HepG2 (cell line): ENCODE data around the gene UBB. TPM values are rescaled to one million over a fixed set of nuclear protein-coding genes. Genes with fewer than 3 reads are reported as not detected.

Experiments
- ATRX ChIP-seq: sonication (generic); formaldehyde crosslinking; IDR thresholded peaks from 2 replicates; pipeline ENCODE4 v1.4.0; 2020; ENCODE audit warnings: missing genetic modification reagents, borderline replicate concordance
- FOXJ3 ChIP-seq: sonication (generic); formaldehyde crosslinking; IDR thresholded peaks from 2 replicates; pipeline ENCODE4 v1.4.0; 2020; ENCODE audit warnings: missing genetic modification reagents, mild to moderate bottlenecking, borderline replicate concordance
- HOXA3 ChIP-seq: sonication (generic); formaldehyde crosslinking; IDR thresholded peaks from 2 replicates; pipeline ENCODE4 v1.5.0; 2020; ENCODE audit warnings: missing genetic modification reagents
- HOXA7 ChIP-seq: sonication (generic); formaldehyde crosslinking; IDR thresholded peaks from 2 replicates; pipeline ENCODE4 v1.8.1; 2022; ENCODE audit warnings: mild to moderate bottlenecking, missing genetic modification reagents, moderate library complexity
- IRF2 ChIP-seq: IDR thresholded peaks from 2 replicates; pipeline ENCODE4 v1.6.1; 2018; ENCODE audit warnings: missing genetic modification reagents, missing compliant biosample characterization
- MAFF ChIP-seq: IDR thresholded peaks from 2 replicates; pipeline ENCODE4 v1.6.1; 2011; ENCODE audit warnings: low read depth, low read length, improper control_type of control experiment
- MIER2 ChIP-seq: IDR thresholded peaks from 2 replicates; pipeline ENCODE4 v1.6.1; 2016; ENCODE audit warnings: missing biosample characterization, missing genetic modification reagents
- MTF2 ChIP-seq: sonication (generic); formaldehyde crosslinking; IDR thresholded peaks from 2 replicates; pipeline ENCODE4 v1.5.0; 2020; ENCODE audit warnings: missing genetic modification reagents, borderline replicate concordance
- NFIB ChIP-seq: sonication (generic); formaldehyde crosslinking; IDR thresholded peaks from 2 replicates; pipeline ENCODE4 v1.9.0; 2021; ENCODE audit warnings: missing genetic modification reagents, mild to moderate bottlenecking, borderline replicate concordance
- SIX4 ChIP-seq: sonication (generic); formaldehyde crosslinking; IDR thresholded peaks from 2 replicates; pipeline ENCODE4 v1.4.0; 2020; ENCODE audit warnings: missing genetic modification reagents
- TEAD3 ChIP-seq: optimal IDR thresholded peaks from 2 replicates; pipeline ENCODE3; 2016; ENCODE audit warnings: borderline replicate concordance
- TP53 ChIP-seq: sonication (generic); formaldehyde crosslinking; conservative IDR thresholded peaks from 2 replicates; pipeline ENCODE4 v1.4.0; 2020; ENCODE audit warnings: missing genetic modification reagents
- TSC22D2 ChIP-seq: sonication (generic); formaldehyde crosslinking; IDR thresholded peaks from 2 replicates; pipeline ENCODE4 v1.5.1; 2020; ENCODE audit warnings: missing genetic modification reagents, mild to moderate bottlenecking, borderline replicate concordance
- ZEB1 ChIP-seq: IDR thresholded peaks from 2 replicates; pipeline ENCODE4 v1.6.1; 2012; ENCODE audit warnings: mild to moderate bottlenecking, low read depth, inconsistent platforms; ENCODE audit not compliant: insufficient replicate concordance
- ZNF343 ChIP-seq: sonication (generic); formaldehyde crosslinking; IDR thresholded peaks from 2 replicates; pipeline ENCODE4 v1.4.0; 2020; ENCODE audit warnings: mild to moderate bottlenecking, missing genetic modification reagents
- ZNF703 ChIP-seq: sonication (generic); formaldehyde crosslinking; IDR thresholded peaks from 2 replicates; pipeline ENCODE4 v1.5.1; 2020; ENCODE audit warnings: missing genetic modification reagents, mild to moderate bottlenecking, moderate library complexity, borderline replicate concordance
- ZNF720 ChIP-seq: sonication (generic); formaldehyde crosslinking; IDR thresholded peaks from 2 replicates; pipeline ENCODE4 v1.4.0; 2020; ENCODE audit warnings: missing genetic modification reagents
- ZNF781 ChIP-seq: sonication (generic); formaldehyde crosslinking; IDR thresholded peaks from 2 replicates; pipeline ENCODE4 v1.5.1; 2020; ENCODE audit warnings: borderline replicate concordance, mild to moderate bottlenecking, missing genetic modification reagents; ENCODE audit errors: not compliant biosample characterization
- ZNF883 ChIP-seq: sonication (generic); formaldehyde crosslinking; IDR thresholded peaks from 2 replicates; pipeline ENCODE4 v1.5.1; 2020; ENCODE audit warnings: mild to moderate bottlenecking, missing genetic modification reagents; ENCODE audit errors: not compliant biosample characterization
- polyA plus RNA-seq, 8 experiments: library from polyadenylated mRNA; depleted of rRNA in 3 of 8; stranded (reverse) in 7 of 8; unstranded in 1 of 8; fragments of >200 nt; fragmentation: Illumina TruSeq in 4 of 8; extraction: Trizol in 4 of 8; gene quantifications; 2 replicates each; pipeline versions ENCODE4 v1.2.1 to v1.2.3, GENCODE V29; 2011 to 2016; ENCODE audit warnings: low read depth in 4 of 8, missing spikeins in 1 of 8, mixed read lengths in 1 of 8; ENCODE audit not compliant: insufficient read depth in 1 of 8
- total RNA-seq, 5 experiments: library from RNA; depleted of rRNA; stranded (reverse); fragments of >200 nt; fragmentation: Illumina TruSeq; extraction: Trizol; gene quantifications; 2 replicates each; pipeline ENCODE4 v1.2.3, GENCODE V29; 2016; ENCODE audit warnings: low read depth in 1 of 5
- TF ChIP-seq, protein P1 (sequence below): sonication (generic); formaldehyde crosslinking; IDR thresholded peaks from 2 replicates; pipeline ENCODE4 v1.4.0; 2020; ENCODE audit warnings: missing genetic modification reagents
- TF ChIP-seq, protein P2 (sequence below): sonication (generic); formaldehyde crosslinking; IDR thresholded peaks from 2 replicates; pipeline ENCODE4 v1.8.0; 2022; ENCODE audit warnings: mild to moderate bottlenecking, missing genetic modification reagents, moderate library complexity
- TF ChIP-seq, protein P3 (sequence below): sonication (generic); formaldehyde crosslinking; conservative IDR thresholded peaks from 2 replicates; pipeline ENCODE4 v1.4.0; 2020; ENCODE audit warnings: missing genetic modification reagents
- TF ChIP-seq, protein P4 (sequence below): sonication (generic); formaldehyde crosslinking; IDR thresholded peaks from 2 replicates; pipeline ENCODE4 v1.4.0; 2020; ENCODE audit warnings: missing genetic modification reagents
- TF ChIP-seq, protein P5 (sequence below): sonication (generic); formaldehyde crosslinking; IDR thresholded peaks from 2 replicates; pipeline ENCODE4 v1.4.0; 2020; ENCODE audit warnings: mild to moderate bottlenecking, missing genetic modification reagents
- TF ChIP-seq, protein P6 (sequence below): IDR thresholded peaks from 2 replicates; pipeline ENCODE4 v1.6.1; 2016; ENCODE audit warnings: mild to moderate bottlenecking, missing biosample characterization, missing genetic modification reagents

The UBB gene
- total and polyA plus RNA-seq, 2 of the 13 experiments (the other 11 are each of a cell fraction or from before 2014, with no cell fraction given): 1,130 to 2,066 TPM

DNA sequence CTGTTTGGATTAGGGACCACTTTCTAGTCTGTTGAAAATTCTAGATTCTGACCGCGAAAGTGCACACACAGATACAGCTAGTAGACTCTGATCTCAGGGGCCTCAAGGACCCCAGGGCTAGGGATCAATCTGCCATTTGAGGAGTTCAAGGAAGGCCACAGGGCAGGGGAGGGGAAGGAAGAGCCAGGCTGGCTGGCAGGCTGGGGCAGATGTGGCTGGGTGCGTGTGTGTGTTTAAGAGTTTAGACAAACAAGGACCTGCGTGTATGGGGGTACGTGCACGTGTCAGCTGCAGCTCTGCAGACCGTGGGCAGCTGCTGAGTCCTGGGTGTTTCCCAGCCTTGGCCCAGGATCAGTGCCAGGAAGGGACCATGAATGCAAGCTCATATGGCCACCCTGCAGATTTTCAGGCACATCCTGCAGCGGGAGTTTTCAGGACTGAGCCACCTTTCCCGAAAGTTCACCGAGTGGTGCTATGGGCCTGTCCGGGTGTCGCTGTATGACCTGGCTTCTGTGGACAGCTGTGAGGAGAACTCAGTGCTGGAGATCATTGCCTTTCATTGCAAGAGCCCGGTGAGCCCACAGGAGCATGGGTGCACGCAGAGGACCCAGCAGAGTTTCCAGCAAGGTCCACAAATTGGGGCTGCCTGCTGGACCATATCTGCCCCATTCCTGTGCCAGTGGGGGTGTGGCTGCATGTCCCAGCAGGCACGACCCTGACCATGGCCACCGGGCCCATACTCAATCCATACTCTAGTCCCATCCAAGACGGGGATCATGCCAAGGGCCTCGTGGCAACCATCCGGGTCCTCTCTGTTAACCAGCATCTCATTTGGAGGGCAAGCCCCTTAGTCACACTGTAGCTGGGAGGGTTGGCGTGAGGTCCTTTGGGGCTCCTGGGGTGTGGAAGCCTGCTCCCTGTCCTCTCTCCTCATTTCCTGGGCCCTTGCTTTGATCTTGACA lies 45.1 kb downstream of the UBB start (continued):
- no peak for TF ChIP-seq ATRX (CRISPR knock-in tag)
- TF ChIP-seq NFIB (CRISPR knock-in tag): no peak
- TF ChIP-seq, protein P1, sequence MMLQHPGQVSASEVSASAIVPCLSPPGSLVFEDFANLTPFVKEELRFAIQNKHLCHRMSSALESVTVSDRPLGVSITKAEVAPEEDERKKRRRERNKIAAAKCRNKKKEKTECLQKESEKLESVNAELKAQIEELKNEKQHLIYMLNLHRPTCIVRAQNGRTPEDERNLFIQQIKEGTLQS (CRISPR knock-in tag): no peak
- TF ChIP-seq TP53: no peak
- no peak for TF ChIP-seq HOXA7 (CRISPR knock-in tag)
- no peak for TF ChIP-seq MTF2 (CRISPR knock-in tag)
- no peak for TF ChIP-seq MAFF
- no peak for TF ChIP-seq ZEB1
- no peak for TF ChIP-seq ZNF720 (CRISPR knock-in tag)
- TF ChIP-seq ZNF781: no peak
- TF ChIP-seq, protein P2, sequence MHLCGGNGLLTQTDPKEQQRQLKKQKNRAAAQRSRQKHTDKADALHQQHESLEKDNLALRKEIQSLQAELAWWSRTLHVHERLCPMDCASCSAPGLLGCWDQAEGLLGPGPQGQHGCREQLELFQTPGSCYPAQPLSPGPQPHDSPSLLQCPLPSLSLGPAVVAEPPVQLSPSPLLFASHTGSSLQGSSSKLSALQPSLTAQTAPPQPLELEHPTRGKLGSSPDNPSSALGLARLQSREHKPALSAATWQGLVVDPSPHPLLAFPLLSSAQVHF (CRISPR knock-in tag): no peak
- peak; percentile 30; the same call in 1 of the 2 replicates for TF ChIP-seq ZNF703 (CRISPR knock-in tag)
- no peak for TF ChIP-seq MIER2 (CRISPR knock-in tag)
- TF ChIP-seq ZNF883: no peak
- TF ChIP-seq FOXJ3 (CRISPR knock-in tag): no peak
- TF ChIP-seq, protein P3, sequence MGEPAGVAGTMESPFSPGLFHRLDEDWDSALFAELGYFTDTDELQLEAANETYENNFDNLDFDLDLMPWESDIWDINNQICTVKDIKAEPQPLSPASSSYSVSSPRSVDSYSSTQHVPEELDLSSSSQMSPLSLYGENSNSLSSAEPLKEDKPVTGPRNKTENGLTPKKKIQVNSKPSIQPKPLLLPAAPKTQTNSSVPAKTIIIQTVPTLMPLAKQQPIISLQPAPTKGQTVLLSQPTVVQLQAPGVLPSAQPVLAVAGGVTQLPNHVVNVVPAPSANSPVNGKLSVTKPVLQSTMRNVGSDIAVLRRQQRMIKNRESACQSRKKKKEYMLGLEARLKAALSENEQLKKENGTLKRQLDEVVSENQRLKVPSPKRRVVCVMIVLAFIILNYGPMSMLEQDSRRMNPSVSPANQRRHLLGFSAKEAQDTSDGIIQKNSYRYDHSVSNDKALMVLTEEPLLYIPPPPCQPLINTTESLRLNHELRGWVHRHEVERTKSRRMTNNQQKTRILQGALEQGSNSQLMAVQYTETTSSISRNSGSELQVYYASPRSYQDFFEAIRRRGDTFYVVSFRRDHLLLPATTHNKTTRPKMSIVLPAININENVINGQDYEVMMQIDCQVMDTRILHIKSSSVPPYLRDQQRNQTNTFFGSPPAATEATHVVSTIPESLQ (CRISPR knock-in tag): no peak
- TF ChIP-seq, protein P4, sequence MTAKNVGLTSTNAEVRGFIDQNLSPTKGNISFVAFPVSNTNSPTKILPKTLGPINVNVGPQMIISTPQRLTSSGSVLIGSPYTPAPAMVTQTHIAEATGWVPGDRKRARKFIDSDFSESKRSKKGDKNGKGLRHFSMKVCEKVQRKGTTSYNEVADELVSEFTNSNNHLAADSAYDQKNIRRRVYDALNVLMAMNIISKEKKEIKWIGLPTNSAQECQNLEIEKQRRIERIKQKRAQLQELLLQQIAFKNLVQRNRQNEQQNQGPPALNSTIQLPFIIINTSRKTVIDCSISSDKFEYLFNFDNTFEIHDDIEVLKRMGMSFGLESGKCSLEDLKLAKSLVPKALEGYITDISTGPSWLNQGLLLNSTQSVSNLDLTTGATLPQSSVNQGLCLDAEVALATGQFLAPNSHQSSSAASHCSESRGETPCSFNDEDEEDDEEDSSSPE (CRISPR knock-in tag): no peak
- TF ChIP-seq TEAD3 (CRISPR knock-in tag): no peak
- TF ChIP-seq HOXA3: peak; percentile 43; the same call in 1 of the 2 replicates
- TF ChIP-seq TSC22D2: no peak
- TF ChIP-seq, protein P5, sequence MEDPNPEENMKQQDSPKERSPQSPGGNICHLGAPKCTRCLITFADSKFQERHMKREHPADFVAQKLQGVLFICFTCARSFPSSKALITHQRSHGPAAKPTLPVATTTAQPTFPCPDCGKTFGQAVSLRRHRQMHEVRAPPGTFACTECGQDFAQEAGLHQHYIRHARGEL: no peak
- TF ChIP-seq SIX4 (CRISPR knock-in tag): no peak
- no peak for TF ChIP-seq ZNF343 (CRISPR knock-in tag)
- TF ChIP-seq IRF2: no peak
- TF ChIP-seq, protein P6, sequence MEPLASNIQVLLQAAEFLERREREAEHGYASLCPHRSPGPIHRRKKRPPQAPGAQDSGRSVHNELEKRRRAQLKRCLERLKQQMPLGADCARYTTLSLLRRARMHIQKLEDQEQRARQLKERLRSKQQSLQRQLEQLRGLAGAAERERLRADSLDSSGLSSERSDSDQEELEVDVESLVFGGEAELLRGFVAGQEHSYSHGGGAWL (CRISPR knock-in tag): no peak
